Activated CD4-positive, alpha-beta T cell treated with anti-CD3 and anti-CD28 coated beads for 36 hours (primary cell): ENCODE data around the gene STX8. TPM values are rescaled to one million over a fixed set of nuclear protein-coding genes. Genes with fewer than 3 reads are reported as not detected.

Source experiments
- ATAC-seq: fragments of 200-7000 bp; cut with Tn5 transposase; one replicate; pipeline ENCODE4 v1.10.0; 2021; ENCODE audit warnings: mild to moderate bottlenecking, moderate library complexity
- CTCF ChIA-PET: fragments of 350-600 bp; sonication (Branson Sonifier 250); formaldehyde crosslinking; loops from one replicate; lab custom pipeline; 2021; ENCODE audit warnings: antibody characterized with exemption; lab: Charles Lee
- POLR2A ChIA-PET: fragments of 350-600 bp; sonication (Branson Sonifier 250); formaldehyde crosslinking; loops from one replicate; lab custom pipeline; 2021; ENCODE audit warnings: antibody characterized with exemption, inconsistent platforms; lab: Charles Lee
- DNase-seq: peaks from one replicate; pipeline ENCODE4 v3.0.0-alpha.2; 2020
- H3K27ac Mint-ChIP-seq: one replicate; pipeline ENCODE4 v1.8.0; 2021; ENCODE audit warnings: mixed read lengths
- H3K27me3 Mint-ChIP-seq: one replicate; pipeline ENCODE4 v1.8.0; 2021; ENCODE audit warnings: mixed read lengths
- H3K36me3 Mint-ChIP-seq: one replicate; pipeline ENCODE4 v1.8.0; 2021; ENCODE audit warnings: low read depth, mixed read lengths
- H3K4me1 Mint-ChIP-seq: one replicate; pipeline ENCODE4 v1.8.0; 2021; ENCODE audit warnings: mixed read lengths
- H3K4me3 Mint-ChIP-seq: one replicate; pipeline ENCODE4 v1.8.0; 2021; ENCODE audit warnings: mild to moderate bottlenecking, moderate library complexity, mixed read lengths
- H3K9me3 Mint-ChIP-seq: one replicate; pipeline ENCODE4 v1.8.0; 2021; ENCODE audit warnings: low read depth, mixed read lengths
- intact Hi-C, 2 experiments: fragments of 100-400 bp; cut with DNase I in 1 of 2; cut with micrococcal nuclease in 1 of 2; formaldehyde crosslinking; loops; one replicate each; pipeline versions ENCODE4 v1.14.2 to v1.15.1; 2022 to 2024; cut with DNase I, micrococcal nuclease
- total RNA-seq, 2 experiments: library from RNA; stranded (reverse); gene quantifications; one replicate each; pipeline ENCODE4 v1.2.3, GENCODE V29; 2021

STX8 gene
- total RNA-seq, 2 experiments from 2014 or later, result 65.7 to 87.7 TPM

DNA sequence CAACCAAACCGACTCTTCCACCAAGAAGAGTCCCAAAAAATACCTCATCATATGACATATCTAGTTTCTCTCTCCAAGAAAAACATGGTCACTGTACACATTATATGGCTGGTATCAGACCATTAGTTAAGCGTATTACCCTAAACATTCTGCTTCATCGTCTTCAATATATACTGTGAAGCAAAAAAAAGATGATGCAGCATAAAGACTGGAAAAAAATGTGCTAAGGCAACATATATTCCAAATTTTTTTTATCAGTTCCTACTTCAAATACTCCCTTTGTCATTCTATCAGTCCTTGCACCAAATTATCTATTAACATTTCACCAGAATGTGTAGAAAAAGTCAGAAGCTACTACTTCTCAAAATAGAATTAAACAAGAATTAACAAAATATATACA, 42.9 kb downstream of the STX8 start:
- Mint-ChIP-seq H3K27ac (no peak overlapping the region), H3K36me3 (no peaks in the 10 kb centered on the region), H3K4me1 (peaks cover 12% of the 10 kb centered on the region), H3K27me3 (no peaks in the 10 kb centered on the region), H3K9me3 (no peaks in the 10 kb centered on the region), H3K4me3 (no peak overlapping the region)
- DNase-seq, result no peak
- CTCF ChIA-PET, result interaction anchor here (0.7 kb wide), 2 partner anchors 78 to 239 kb away, joined by 3 read pairs; no protein-coding TSS in a partner anchor
- POLR2A ChIA-PET, result no interaction called here
- ATAC-seq, result no peak
- intact Hi-C loops, result no loop called here

DNA sequence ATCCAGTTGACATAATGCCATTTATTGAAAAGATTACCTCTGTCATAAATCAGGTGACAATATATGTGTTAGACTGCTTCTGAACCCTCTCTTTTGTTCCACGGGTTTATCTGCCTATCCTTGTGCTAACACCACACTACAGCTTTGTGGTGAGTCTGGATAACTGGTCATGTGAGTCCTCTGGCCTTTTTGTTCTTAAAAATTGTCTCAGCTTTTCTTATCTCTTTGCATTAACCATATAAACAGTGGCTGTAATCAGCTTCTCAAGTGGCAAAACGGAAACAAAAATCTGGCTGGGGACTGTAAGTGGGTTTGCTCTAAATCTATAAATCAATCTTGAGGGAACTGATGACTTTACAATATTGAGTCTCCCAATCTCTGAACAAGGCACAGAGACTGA, 44.6 kb downstream of the STX8 start:
- Mint-ChIP-seq H3K27ac (no peak overlapping the region), H3K9me3 (no peaks in the 10 kb centered on the region), H3K4me1 (peaks cover 12% of the 10 kb centered on the region), H3K36me3 (no peaks in the 10 kb centered on the region), H3K27me3 (no peaks in the 10 kb centered on the region), H3K4me3 (no peak overlapping the region)
- intact Hi-C loops, result no loop called here
- no peak for ATAC-seq
- POLR2A ChIA-PET, result no interaction called here
- no peak for DNase-seq
- CTCF ChIA-PET, result interaction anchor here (0.5 to 1.1 kb wide), 4 partner anchors 44 to 189 kb away, joined by 3 read pairs; partner anchors contain the start of gene STX8

DNA sequence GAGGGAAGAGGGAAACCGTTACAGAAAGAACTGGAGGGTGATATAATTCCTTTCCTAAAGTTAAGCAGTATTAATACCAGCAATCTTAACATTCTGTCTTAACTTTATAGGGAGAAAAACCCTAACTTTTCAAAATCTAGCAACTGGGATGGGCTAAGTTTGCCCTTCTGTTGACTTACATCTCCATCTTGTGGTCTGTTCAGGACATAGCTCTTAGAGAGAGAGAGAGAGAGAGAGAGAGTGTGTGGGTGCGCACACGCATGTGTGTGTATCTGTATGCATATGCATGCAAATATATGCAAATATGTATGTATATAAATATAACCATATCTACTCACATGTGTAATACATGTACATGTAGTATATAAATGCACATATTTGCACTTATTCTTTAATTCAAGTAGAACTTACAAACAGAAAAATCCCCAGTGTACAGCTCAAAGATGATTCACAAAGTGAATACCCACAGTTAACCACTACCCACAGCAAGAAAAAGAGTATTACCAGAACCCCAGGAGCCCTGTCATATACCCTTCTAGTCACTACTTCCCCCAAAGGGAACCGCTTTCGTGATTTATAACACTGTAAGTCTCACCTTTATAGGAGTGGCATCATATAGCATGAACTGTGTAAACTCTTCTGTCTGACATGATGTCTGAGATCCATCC, 46.5 kb downstream of the STX8 start:
- no peak overlapping the region for H3K27ac Mint-ChIP-seq
- intact Hi-C loops, result loop anchor here (2.0 to 10.0 kb wide), 4 partner anchors 412 to 532 kb away; no protein-coding TSS in a partner anchor
- H3K4me3 Mint-ChIP-seq, result no peak overlapping the region
- H3K36me3 Mint-ChIP-seq, result no peaks in the 10 kb centered on the region
- ChIA-PET CTCF (interaction anchor here (0.8 to 1.2 kb wide), 7 partner anchors 11 to 531 kb away, joined by 3 to 6 read pairs (median 4); partner anchors contain the start of gene CFAP52), POLR2A (interaction anchor here (0.7 to 1.0 kb wide), 3 partner anchors 68 to 580 kb away, joined by 3 read pairs; no protein-coding TSS in a partner anchor)
- H3K27me3 Mint-ChIP-seq, result no peaks in the 10 kb centered on the region
- H3K4me1 Mint-ChIP-seq, result peaks cover 12% of the 10 kb centered on the region
- ATAC-seq (peak; percentile 97), DNase-seq (peak; percentile 19)
- no peaks in the 10 kb centered on the region for H3K9me3 Mint-ChIP-seq

DNA sequence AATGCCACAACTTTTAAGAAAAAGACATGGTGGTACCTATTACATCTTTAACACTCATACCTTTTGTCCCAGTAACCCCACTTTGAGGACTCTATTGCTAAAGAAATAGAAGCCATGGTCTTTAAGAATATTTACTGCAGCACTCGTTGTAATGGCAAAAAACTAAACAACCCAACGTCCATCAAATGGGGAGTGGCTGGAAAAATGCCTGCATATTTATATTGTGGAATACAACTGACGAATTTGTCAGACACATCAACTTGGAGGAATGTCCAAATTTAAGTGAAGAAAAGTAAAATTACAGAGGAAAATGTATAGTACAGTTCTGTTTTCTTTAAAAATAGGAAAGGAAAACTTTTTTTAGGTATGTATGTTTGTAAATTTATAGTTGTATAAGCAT, 47.8 kb downstream of the STX8 start:
- peaks cover 12% of the 10 kb centered on the region for H3K4me1 Mint-ChIP-seq
- no peak overlapping the region for H3K27ac Mint-ChIP-seq
- intact Hi-C loops, result loop anchor here (2.0 to 10.0 kb wide), 4 partner anchors 411 to 530 kb away; no protein-coding TSS in a partner anchor
- H3K27me3 Mint-ChIP-seq, result no peaks in the 10 kb centered on the region
- H3K4me3 Mint-ChIP-seq, result no peak overlapping the region
- H3K9me3 Mint-ChIP-seq, result no peaks in the 10 kb centered on the region
- DNase-seq (no peak), ATAC-seq (no peak)
- ChIA-PET POLR2A (no interaction called here), CTCF (no interaction called here)
- no peaks in the 10 kb centered on the region for H3K36me3 Mint-ChIP-seq

DNA sequence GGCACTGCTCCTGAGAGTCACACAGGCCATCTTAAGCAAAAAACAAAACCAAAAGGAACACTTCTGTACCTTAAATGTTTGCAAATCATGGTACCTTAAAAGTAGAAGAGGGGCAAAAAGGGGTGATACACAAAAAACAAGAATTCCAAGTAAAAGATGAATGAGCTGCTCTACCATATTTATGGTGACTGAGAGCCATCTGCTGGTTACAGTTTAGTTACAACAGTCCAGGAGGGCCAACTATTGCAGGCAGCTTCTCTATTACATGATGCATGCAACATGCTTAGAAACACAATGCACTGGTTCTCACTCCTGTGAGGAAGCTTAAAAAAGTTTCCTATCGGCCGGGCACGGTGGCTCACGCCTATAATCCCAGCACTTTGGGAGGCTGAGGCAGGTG, 53.5 kb downstream of the STX8 start:
- intact Hi-C loops, result loop anchor here in 1 of 2 experiments (5.0 to 10.0 kb wide), 2 partner anchors 120 to 407 kb away; no protein-coding TSS in a partner anchor
- ChIA-PET POLR2A (no interaction called here), CTCF (interaction anchor here (0.6 to 1.8 kb wide), 9 partner anchors 15 to 524 kb away, joined by 3 to 6 read pairs (median 4); no protein-coding TSS in a partner anchor)
- H3K36me3 Mint-ChIP-seq, result no peaks in the 10 kb centered on the region
- peaks cover 13% of the 10 kb centered on the region for H3K4me1 Mint-ChIP-seq
- DNase-seq (peak; percentile 14), ATAC-seq (no peak)
- H3K27ac Mint-ChIP-seq, result no peak overlapping the region
- H3K4me3 Mint-ChIP-seq, result no peak overlapping the region
- H3K9me3 Mint-ChIP-seq, result no peaks in the 10 kb centered on the region
- no peaks in the 10 kb centered on the region for H3K27me3 Mint-ChIP-seq

DNA sequence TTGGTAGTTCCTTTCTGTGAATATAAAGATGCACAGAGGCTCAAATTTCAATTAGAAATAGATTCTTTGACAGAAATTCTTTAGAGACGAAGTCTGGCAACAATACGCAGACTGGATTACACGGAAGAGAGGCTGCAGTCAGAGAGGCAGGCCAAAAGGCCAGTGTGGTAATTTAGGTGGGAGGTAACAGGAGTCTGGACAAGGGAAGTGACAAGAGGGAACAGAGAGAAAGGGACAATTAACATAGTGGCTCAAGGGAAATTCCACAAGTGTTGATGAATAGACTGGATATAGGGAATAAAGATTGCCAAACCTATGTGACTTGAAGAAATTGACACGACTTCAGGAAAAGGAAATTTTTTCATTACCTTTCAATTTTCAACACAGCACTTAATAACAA, 54.6 kb downstream of the STX8 start:
- ChIA-PET POLR2A (no interaction called here), CTCF (interaction anchor here (1.0 to 1.2 kb wide), 4 partner anchors 33 to 499 kb away, joined by 3 to 4 read pairs (median 3); no protein-coding TSS in a partner anchor)
- no peaks in the 10 kb centered on the region for H3K27me3 Mint-ChIP-seq
- H3K4me1 Mint-ChIP-seq, result peaks cover 15% of the 10 kb centered on the region
- H3K36me3 Mint-ChIP-seq, result no peaks in the 10 kb centered on the region
- no peak for DNase-seq
- ATAC-seq, result no peak
- intact Hi-C loops, result loop anchor here (2.0 to 10.0 kb wide), 3 partner anchors 118 to 406 kb away; no protein-coding TSS in a partner anchor
- H3K9me3 Mint-ChIP-seq, result no peaks in the 10 kb centered on the region
- no peak overlapping the region for H3K27ac Mint-ChIP-seq
- no peak overlapping the region for H3K4me3 Mint-ChIP-seq

DNA sequence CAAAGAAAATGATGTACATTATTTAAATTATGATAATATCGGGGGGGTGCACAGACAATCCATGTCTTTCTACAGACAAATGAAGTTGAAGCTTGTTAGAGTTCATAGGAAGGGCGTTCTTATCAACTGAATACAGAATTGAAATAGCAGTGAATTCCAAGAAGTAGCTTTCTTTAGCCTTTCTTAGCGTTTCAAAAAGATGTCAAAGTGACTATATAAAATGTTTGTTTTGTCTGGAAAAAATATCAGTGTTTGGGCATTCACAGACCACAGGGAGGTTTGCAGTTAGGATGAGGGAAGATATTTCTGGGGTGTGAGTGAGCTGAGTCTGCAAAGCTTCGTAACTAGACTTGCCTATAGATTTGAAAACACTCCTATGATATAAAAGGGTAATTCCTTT, 55.0 kb downstream of the STX8 start:
- Mint-ChIP-seq H3K4me1 (peaks cover 15% of the 10 kb centered on the region), H3K36me3 (no peaks in the 10 kb centered on the region), H3K27me3 (no peaks in the 10 kb centered on the region), H3K9me3 (no peaks in the 10 kb centered on the region), H3K4me3 (no peak overlapping the region), H3K27ac (no peak overlapping the region)
- intact Hi-C loops, result loop anchor here (2.0 to 10.0 kb wide), 3 partner anchors 118 to 406 kb away; no protein-coding TSS in a partner anchor
- DNase-seq (no peak), ATAC-seq (no peak)
- CTCF ChIA-PET, result interaction anchor here (0.6 to 1.0 kb wide), 3 partner anchors 48 to 766 kb away, joined by 3 to 4 read pairs (median 3); no protein-coding TSS in a partner anchor
- POLR2A ChIA-PET, result no interaction called here

DNA sequence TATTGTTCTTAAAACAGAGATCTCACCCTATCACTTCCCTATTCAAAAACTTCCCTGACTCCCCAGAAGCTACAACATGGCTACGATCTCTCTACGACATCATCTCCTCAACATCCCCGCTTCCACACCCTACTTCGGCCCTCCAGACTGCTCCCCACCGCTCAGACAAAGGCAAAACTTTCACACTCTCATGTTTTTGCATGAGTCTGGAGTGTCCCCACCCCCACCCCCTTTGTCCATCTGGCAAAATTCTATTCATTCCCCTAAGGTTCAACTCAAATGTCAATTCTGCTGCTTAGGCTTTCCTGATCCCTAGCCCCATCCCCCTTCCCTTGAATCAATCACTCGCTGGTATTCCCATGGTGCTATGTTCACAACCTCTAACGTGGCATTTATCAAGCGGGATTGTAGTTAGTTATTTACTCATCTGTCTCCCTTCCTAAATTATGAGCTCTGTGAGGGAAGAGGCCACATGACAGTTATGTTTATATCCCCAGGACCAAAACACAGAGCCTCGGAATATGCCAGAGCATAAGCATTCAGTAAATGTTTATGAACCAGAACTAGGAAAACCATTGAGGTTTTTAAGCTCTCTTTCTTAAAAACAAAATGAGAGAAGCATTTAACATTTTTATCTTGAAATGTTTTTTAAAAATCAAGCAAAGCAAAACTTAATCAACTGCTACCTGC, 55.9 kb downstream of the STX8 start:
- Mint-ChIP-seq H3K27ac (no peak overlapping the region), H3K27me3 (no peaks in the 10 kb centered on the region), H3K9me3 (no peaks in the 10 kb centered on the region), H3K36me3 (no peaks in the 10 kb centered on the region), H3K4me1 (peaks cover 15% of the 10 kb centered on the region), H3K4me3 (no peak overlapping the region)
- ATAC-seq (no peak), DNase-seq (no peak)
- intact Hi-C loops, result loop anchor here (2.0 to 10.0 kb wide), 3 partner anchors 117 to 405 kb away; no protein-coding TSS in a partner anchor
- ChIA-PET CTCF (interaction anchor here (1.0 kb wide), 1 partner anchor 498 kb away, joined by 3 read pairs; no protein-coding TSS in a partner anchor), POLR2A (no interaction called here)

DNA sequence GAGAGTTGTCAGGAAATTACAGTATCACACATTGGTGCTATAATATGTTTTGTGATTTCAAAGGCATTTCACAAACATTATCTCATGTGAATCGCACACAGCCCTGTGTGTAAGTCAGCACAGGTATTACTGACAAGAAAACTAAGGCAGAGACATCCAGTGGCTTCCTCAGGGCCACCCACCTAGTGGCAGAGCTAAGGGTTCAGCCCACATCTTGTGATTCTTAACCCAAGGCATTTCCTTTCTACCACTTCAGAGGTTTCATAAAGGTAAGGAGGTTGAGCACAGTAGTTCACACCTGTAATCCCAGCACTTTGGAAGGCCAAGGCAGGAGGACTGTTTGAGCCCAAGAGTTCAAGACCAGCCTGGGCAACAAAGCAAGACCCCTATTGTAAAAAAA, 58.2 kb downstream of the STX8 start:
- H3K27me3 Mint-ChIP-seq, result no peaks in the 10 kb centered on the region
- ChIA-PET CTCF (interaction anchor here (0.9 kb wide), 1 partner anchor 714 kb away, joined by 5 read pairs; no protein-coding TSS in a partner anchor), POLR2A (no interaction called here)
- peaks cover 20% of the 10 kb centered on the region for H3K4me1 Mint-ChIP-seq
- H3K4me3 Mint-ChIP-seq, result no peak overlapping the region
- H3K36me3 Mint-ChIP-seq, result peaks cover 7% of the 10 kb centered on the region
- H3K9me3 Mint-ChIP-seq, result no peaks in the 10 kb centered on the region
- ATAC-seq (peak; percentile 68), DNase-seq (peak; percentile 39)
- H3K27ac Mint-ChIP-seq, result no peak overlapping the region
- intact Hi-C loops, result no loop called here

DNA sequence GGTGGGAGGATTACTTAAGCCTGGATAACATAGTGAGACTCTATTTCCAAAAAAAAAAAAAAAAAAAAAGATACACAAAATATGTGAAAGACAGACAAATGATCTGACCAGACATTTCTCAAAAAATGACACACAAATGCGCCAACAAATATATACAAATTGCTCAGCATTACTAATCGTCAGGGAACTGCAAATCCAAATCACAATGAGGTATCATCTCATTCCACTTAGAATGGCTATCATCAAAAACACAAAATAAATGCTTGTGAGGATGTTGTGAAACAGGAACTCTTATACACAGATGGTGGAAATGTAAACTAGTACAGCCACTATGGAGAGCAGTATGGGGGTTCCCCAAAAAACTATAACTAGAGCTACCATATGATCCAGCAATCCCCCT, 62.4 kb downstream of the STX8 start:
- POLR2A ChIA-PET, result no interaction called here
- Mint-ChIP-seq H3K4me1 (peaks cover 24% of the 10 kb centered on the region), H3K36me3 (peaks cover 28% of the 10 kb centered on the region), H3K27ac (no peak overlapping the region), H3K4me3 (no peak overlapping the region), H3K27me3 (no peaks in the 10 kb centered on the region), H3K9me3 (peaks cover 19% of the 10 kb centered on the region)
- DNase-seq, result no peak
- CTCF ChIA-PET, result no interaction called here
- intact Hi-C loops, result no loop called here
- no peak for ATAC-seq
